NCI-H226 (cell line): ENCODE measurements around the gene ASNSD1.
A peak's percentile ranks its signal among the peaks of the same experiment; 100 is the strongest.
"Not testable (repeated sequence)": the region's sequence is repeated elsewhere in the genome, so short reads cannot be mapped to it uniquely, and the experiment has no call there.

Experiments used
- DNase-seq: peaks from one replicate; pipeline ENCODE4 v3.0.0-alpha.2; 2015

ASNSD1 gene

GRCh38 chr2:189648846-189649509 is 12.3 kb upstream of the ASNSD1 start:
- DNase-seq, result peak; percentile 76

DNA sequence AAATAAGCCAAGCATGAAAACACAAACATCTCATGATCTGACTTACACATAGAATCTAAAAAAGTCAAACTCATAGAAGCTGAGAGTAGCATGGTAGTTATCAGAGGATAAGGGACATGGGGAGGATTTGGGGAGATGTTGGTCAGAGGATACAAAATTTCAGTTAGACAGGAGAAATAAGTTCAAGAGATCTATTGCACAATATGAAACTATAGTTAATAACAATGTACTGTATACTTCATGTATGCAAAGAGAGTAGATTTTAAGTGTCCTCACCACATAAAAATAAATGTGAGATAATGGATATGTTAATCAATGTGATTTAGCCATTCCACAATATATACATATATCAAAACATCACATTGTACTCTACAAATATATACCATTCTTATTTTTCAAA is 10.0 kb upstream of the ASNSD1 start:
- DNase-seq, result no peak

DNA sequence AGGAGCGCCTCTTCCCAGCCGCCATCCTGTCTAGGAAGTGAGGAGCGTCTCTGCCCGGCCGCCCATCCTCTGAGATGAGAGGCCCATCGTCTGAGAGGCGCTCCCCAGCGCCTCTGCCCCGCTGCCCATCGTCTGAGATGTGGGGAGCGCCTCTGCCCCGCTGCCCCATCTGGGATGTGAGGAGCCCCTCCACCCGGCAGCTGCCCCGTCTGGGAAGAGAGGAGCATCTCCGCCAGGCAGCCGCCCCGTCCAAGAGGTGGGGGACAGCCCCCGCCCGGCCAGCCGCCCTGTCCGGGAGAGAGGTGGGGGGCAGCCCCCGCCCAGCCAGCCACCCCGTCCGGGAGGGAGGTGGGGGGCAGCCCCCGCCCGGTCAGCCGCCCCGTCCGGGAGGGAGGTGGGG is 7.8 kb upstream of the ASNSD1 start:
- DNase-seq, result not testable (repeated sequence)

GRCh38 chr2:189654641-189655040 is 6.6 kb upstream of the ASNSD1 start:
- no peak for DNase-seq

GRCh38 chr2:189657867-189658266 is 3.4 kb upstream of the ASNSD1 start:
- DNase-seq, result peak; percentile 99

DNA sequence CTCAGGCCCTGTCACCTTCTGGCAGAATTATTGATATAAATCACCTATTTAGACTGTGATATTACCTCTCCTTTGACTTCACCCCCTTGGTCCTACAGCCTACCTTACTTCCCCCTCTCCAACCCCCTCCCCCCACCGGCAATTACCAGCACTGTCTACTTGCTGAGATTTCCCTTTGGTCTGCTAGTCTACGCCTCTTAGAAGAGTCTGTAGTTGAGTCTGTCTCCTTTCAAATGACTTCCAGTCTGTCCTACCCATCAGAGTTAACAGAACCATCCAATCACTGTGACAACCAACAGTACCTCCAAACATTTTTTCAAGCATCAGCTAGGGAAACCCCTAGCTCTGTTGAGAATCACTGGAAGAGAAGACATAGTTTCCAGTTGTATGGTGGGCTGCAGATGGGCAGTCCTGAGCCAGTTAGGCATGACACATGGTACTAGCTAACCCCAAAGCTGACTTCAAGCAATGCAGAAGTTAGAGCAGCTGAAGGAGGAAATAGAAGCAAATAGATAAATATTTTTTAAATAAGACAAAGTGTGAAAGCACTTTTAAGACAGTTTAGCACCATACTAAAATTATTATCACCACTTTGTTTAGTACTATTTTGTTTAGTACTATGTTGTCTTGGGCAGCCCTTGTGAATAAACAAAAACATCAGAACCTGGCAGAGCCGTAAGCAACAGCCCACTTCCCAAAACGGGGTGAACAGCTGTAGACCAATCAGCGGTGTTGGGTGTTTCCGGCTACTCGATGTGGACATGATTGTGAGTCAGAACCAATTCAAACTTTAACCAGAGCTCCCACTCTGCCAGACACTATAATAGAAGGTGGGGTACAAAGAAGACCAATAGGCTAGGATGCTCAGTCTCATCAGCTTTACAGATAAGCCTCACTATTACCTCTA is 2.7 kb upstream of the ASNSD1 start:
- DNase-seq, result no peak

DNA sequence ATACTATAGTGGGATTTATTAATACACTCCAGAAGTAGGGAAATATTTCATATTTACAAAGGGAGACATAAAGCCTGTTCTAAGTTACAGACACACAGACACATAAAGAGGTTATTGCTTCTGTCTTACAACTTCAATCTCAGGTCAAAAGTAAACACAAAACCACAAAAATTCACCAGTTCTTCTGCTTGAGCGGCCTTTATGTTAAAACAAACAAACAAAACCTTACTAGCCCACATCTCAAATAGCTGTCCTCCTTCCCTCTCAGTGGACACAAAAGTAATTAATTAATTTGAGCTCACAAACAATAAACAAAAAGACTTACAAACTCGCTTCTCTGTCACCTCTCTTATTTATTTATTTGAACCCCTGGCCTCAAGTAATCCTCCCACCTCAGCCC is 1.5 kb upstream of the ASNSD1 start:
- DNase-seq, result no peak

DNA sequence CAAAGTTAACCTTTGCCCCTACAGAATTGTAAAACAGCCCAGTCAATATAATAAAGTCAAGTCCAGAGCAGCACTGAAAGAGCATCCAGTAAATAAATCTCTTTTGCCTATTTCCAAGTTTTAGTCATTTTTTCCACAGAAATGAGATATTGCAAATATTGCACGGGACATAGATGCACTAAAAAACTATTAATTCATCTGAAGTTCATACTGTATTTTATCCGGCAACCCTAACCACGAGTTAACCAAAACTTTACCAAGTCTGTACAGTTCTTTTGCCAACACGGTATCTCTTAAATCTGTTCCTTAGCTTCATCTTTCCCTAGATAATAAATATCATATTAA is 484 bp upstream of the ASNSD1 start:
- DNase-seq, result no peak

GRCh38 chr2:189661957-189662321 is 680 bp downstream of the ASNSD1 start:
- no peak for DNase-seq

DNA sequence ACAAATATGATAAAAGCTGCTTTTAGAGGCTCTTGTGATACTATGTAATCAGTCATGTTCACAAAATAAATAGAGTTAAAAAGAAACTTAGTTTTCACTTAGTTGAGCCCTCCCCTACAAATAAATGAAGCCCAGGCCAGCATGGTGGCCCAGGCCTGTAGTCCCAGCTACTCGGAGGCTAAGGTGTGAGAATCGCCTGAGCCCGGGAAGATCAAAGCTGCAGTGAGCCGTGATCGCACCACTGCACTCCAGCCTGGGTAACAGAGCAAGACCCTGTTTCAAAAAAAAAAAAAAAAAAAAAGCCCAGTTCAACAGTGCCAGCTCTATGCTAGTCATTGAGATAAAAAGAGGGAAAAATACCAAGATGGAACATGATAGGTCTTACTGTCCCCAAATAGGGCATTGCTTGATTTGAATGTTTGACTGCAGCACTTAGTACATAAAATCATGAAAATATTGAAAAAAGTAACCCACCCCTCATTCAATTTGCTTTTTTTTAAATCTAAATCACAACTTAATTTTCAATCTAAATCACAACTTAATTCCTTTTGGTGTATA is 1.5 kb downstream of the ASNSD1 start:
- no peak for DNase-seq

- DNase-seq, result not testable (repeated sequence)
Measured at GRCh38 chr2:189663319-189663718, 2.1 kb downstream of the ASNSD1 start.

DNA sequence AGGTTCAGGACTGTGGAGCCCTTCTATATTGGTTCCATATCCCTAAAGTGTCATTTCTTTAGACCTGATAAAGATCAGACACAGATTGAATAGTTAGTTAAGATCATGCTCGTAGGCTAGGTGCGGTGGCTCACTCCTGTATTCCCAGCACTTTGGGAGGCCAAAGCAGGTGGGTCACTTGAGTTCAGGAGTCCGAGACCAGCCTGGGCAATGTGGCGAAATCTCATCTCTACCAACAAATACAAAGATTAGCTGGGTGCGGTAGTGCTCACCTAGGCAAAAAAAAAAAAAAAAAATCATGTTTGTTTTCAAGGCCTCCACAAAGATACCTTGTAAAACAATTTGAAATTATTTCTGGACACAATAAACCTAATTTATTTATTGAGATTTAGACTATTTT is 8.7 kb downstream of the ASNSD1 start:
- DNase-seq, result no peak

- no peak for DNase-seq
Measured at GRCh38 chr2:189673661-189674373, 12.6 kb downstream of the ASNSD1 start.

DNA sequence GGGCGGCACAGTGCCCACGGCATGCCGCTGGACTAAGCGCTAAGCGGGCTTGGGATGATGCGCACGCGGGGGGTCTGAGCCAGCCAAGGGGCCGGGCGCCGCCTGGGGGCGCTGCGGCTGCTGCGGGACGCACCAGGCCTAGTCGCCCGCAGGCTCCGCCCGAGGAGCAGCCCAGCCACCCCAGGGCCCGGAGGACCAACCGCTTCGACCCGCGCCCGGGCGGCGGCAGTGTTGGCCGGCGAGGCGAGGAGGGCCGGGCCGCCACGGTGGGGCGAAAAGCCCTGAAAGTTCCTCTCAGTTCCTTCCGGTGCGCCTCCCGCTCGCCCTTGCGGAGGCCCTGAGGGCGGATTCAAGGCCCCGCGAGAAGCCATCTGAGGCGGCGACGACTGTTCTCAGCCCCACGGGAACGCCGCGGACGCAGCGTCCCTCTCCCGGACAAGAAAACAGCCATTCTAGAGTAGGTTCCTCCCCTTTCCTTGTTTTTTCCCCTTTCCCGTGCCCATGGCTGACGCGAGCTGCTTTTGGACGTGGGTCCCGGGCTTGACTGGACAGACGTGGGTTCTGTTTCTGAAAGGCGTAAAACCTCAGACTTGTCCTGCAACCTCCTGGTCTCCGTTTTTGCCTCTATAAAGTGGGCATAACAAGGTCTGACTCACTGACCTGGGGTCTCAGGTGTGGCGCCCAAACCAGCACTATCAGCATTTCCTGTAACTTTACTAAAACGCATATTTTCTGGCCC is 13.3 kb downstream of the ASNSD1 start, which contains the start of gene ANKAR:
ANKAR (plus strand) TSS at position 297 of the 739 bp plus-strand sequence. CDS start 1,821 bp downstream, outside the sequence.
- peak; percentile 86 for DNase-seq

DNA sequence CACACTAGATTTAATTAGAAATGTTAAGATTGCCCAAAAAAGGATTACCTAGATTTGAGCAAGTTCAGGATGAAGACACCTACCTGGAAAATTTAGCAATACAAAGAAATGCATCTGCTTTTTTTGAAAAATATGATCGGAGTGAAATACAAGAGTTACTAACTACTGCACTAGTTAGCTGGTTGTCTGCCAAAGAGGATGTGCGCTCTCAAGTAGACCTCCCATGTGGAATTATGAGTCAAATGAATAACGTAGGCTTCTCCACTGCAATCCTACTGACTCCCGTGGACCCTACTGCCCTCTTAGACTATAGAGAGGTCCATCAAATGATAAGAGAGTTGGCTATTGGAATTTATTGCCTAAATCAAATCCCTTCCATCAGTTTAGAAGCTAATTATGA is 15.2 kb downstream of the ASNSD1 start:
- no peak for DNase-seq

- DNase-seq, result no peak
Measured at GRCh38 chr2:189679226-189679625, 18.0 kb downstream of the ASNSD1 start.

DNA sequence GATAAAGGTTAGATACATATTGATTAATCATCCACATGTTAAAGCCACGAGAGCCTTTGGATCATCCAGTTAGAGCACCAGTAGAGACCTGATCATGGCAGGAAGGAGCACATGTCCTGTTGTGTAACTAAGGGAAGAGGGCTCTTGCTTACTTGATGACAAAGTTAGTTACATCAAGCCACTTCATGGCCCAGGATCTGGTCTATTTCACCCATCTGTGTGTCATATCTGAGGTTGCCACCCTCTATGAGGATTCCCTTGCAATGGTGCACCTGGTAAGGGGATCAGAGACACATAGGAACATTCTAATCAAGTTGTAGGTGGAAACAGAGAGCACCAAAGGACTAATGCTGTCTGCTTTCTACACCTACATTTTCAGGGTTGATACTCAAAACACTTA is 19.9 kb downstream of the ASNSD1 start:
- no peak for DNase-seq

DNA sequence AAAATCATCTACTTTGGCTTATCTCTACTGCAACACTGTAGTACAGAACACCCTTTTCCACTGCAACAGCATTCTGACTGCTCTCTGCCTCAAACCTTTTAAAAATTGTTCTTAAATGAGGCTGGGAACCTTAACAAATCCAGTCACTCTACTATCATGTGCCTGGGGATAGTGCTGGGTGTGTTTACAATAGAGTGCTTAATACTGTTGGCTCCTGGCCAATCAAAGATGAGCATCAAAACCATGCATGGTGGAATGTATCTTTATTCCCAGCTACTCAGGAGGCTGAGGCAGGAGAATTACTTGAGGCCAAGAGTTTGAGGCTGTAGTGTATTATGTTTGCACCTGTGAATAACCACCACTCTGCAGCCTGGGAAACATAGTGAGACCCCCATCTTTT is 20.6 kb downstream of the ASNSD1 start:
- DNase-seq, result no peak

GRCh38 chr2:189683348-189683747 is 22.1 kb downstream of the ASNSD1 start:
- peak; percentile 70 for DNase-seq

- no peak for DNase-seq
Measured at GRCh38 chr2:189684811-189685210, 23.6 kb downstream of the ASNSD1 start.

- peak; percentile 71 for DNase-seq
Measured at GRCh38 chr2:189685540-189686229, 24.4 kb downstream of the ASNSD1 start.

- DNase-seq, result not testable (repeated sequence)
Measured at GRCh38 chr2:189687796-189688195, 26.5 kb downstream of the ASNSD1 start.
